ENCODE results near the gene SMC5. TPM values are rescaled to one million over a fixed set of nuclear protein-coding genes. Genes with fewer than 3 reads are reported as not detected.
"Not testable (repeated sequence)": the region's sequence is repeated elsewhere in the genome, so short reads cannot be mapped to it uniquely, and the experiment has no call there.

SMC5 gene
- total and polyA plus RNA-seq, 2 donors (not counting 1 experiment from before 2014, with no cell fraction given), result 8.9 to 82.1 TPM

- intact Hi-C loops (cut with micrococcal nuclease), result no loop called here
Measured at GRCh38 chr9:70229579-70229978, 29.2 kb upstream of the SMC5 start.

GRCh38 chr9:70232476-70232875, 26.3 kb upstream of the SMC5 start:
- Histone ChIP-seq H4K20me1 (ENCODE audit: control insufficient read depth, insufficient read depth, low read length, poor library complexity, severe bottlenecking) (no peaks in the 10 kb centered on the region), H3K4me2 (replicated peaks; ENCODE audit: low read depth, low read length, poor library complexity, severe bottlenecking) (no peak overlapping the region), H3K36me3 (replicated peaks in 1 of 2; ENCODE audit: control extremely low read depth in 1 of 2, control insufficient read depth in 1 of 2, extremely low read depth in 1 of 2, insufficient read depth in 2 of 2, low read length in 1 of 2) (no peaks in the 10 kb centered on the region), H3K4me3 (ENCODE audit: control extremely low read depth in 1 of 5, extremely low read depth in 1 of 5, insufficient read depth in 1 of 5, low read depth in 2 of 5, low read length in 4 of 5) (no peak overlapping the region), H3K79me2 (ENCODE audit: control insufficient read depth, insufficient read depth, low read length) (no peaks in the 10 kb centered on the region), H3K27me3 (replicated peaks in 1 of 4; ENCODE audit: control extremely low read depth in 1 of 4, control insufficient read depth in 3 of 4, insufficient read depth in 4 of 4, low read length in 3 of 4) (no peaks in the 10 kb centered on the region), H3K9ac (ENCODE audit: low read length) (no peak overlapping the region), H2AFZ (ENCODE audit: insufficient read depth, low read depth, low read length, poor library complexity, severe bottlenecking) (no peak overlapping the region), H3K4me1 (ENCODE audit: control insufficient read depth in 2 of 2, insufficient read depth in 2 of 2, low read length in 2 of 2) (no peaks in the 10 kb centered on the region), H3K27ac (ENCODE audit: low read length in 2 of 2) (no peak overlapping the region), H3K9me3 (ENCODE audit: control extremely low read depth in 1 of 3, control insufficient read depth in 2 of 3, insufficient read depth in 1 of 3, low read length in 2 of 3) (no peaks in the 10 kb centered on the region)
- ChIA-PET POLR2A (no interaction called here), CTCF (no interaction called here)
- Mint-ChIP-seq H3K27ac (no peak overlapping the region), H3K4me3 (no peak overlapping the region), H3K9me3 (ENCODE audit: insufficient read depth) (no peaks in the 10 kb centered on the region), H3K4me1 (no peaks in the 10 kb centered on the region), H3K27me3 (peaks cover 9% of the 10 kb centered on the region)
- TF ChIP-seq CTCF (IDR thresholded peaks at IDR 0.05) (no peak), EZH2 (IDR thresholded peaks at IDR 0.05; ENCODE audit: borderline replicate concordance, insufficient read depth, low read depth, low read length, poor library complexity, severe bottlenecking) (no peak)
- intact Hi-C loops (cut with micrococcal nuclease), result no loop called here
- ATAC-seq (ENCODE audit: low read depth) (no peak), DNase-seq (no peak)
- WGBS (ENCODE audit: insufficient coverage), result 60% methylated on average over 4 of the region's 4 CpGs

More at GRCh38 chr9:70229579-70229978, 29.2 kb upstream of the SMC5 start:
- no CpG with 5 or more reads among the region's 3 CpGs for WGBS (ENCODE audit: insufficient coverage)
- H3K4me2 ChIP-seq (replicated peaks; ENCODE audit: low read depth, low read length, poor library complexity, severe bottlenecking), result no peak overlapping the region
- Mint-ChIP-seq H3K9me3 (ENCODE audit: insufficient read depth) (no peaks in the 10 kb centered on the region), H3K27ac (no peak overlapping the region), H3K4me3 (no peak overlapping the region), H3K27me3 (peaks cover 9% of the 10 kb centered on the region), H3K4me1 (no peaks in the 10 kb centered on the region)
- H3K4me1 ChIP-seq (ENCODE audit: control insufficient read depth in 2 of 2, insufficient read depth in 2 of 2, low read length in 2 of 2), result no peaks in the 10 kb centered on the region
- no peaks in the 10 kb centered on the region for H3K9me3 ChIP-seq (ENCODE audit: control extremely low read depth in 1 of 3, control insufficient read depth in 2 of 3, insufficient read depth in 1 of 3, low read length in 2 of 3)
- no peak overlapping the region for H2AFZ ChIP-seq (ENCODE audit: insufficient read depth, low read depth, low read length, poor library complexity, severe bottlenecking)
- H3K79me2 ChIP-seq (ENCODE audit: control insufficient read depth, insufficient read depth, low read length), result no peaks in the 10 kb centered on the region
- no peaks in the 10 kb centered on the region for H3K27me3 ChIP-seq (replicated peaks in 1 of 4; ENCODE audit: control extremely low read depth in 1 of 4, control insufficient read depth in 3 of 4, insufficient read depth in 4 of 4, low read length in 3 of 4)
- ChIA-PET CTCF (no interaction called here), POLR2A (no interaction called here)
- ATAC-seq (ENCODE audit: low read depth), result no peak
- no peak for DNase-seq
- H3K9ac ChIP-seq (ENCODE audit: low read length), result no peak overlapping the region
- no peaks in the 10 kb centered on the region for H4K20me1 ChIP-seq (ENCODE audit: control insufficient read depth, insufficient read depth, low read length, poor library complexity, severe bottlenecking)
- no peaks in the 10 kb centered on the region for H3K36me3 ChIP-seq (replicated peaks in 1 of 2; ENCODE audit: control extremely low read depth in 1 of 2, control insufficient read depth in 1 of 2, extremely low read depth in 1 of 2, insufficient read depth in 2 of 2, low read length in 1 of 2)
- H3K27ac ChIP-seq (ENCODE audit: low read length in 2 of 2), result no peak overlapping the region
- H3K4me3 ChIP-seq (ENCODE audit: control extremely low read depth in 1 of 5, extremely low read depth in 1 of 5, insufficient read depth in 1 of 5, low read depth in 2 of 5, low read length in 4 of 5), result no peak overlapping the region
- no peak for TF ChIP-seq CTCF (IDR thresholded peaks at IDR 0.05)
- TF ChIP-seq EZH2 (IDR thresholded peaks at IDR 0.05; ENCODE audit: borderline replicate concordance, insufficient read depth, low read depth, low read length, poor library complexity, severe bottlenecking), result no peak

GRCh38 chr9:70234208-70234607, 24.6 kb upstream of the SMC5 start:
- DNase-seq; POLR2A ChIA-PET; H3K4me3 Mint-ChIP-seq; H3K4me1 ChIP-seq (ENCODE audit: control insufficient read depth in 2 of 2, insufficient read depth in 2 of 2, low read length in 2 of 2); H3K4me3 ChIP-seq (ENCODE audit: control extremely low read depth in 1 of 5, extremely low read depth in 1 of 5, insufficient read depth in 1 of 5, low read depth in 2 of 5, low read length in 4 of 5); CTCF ChIA-PET; H3K79me2 ChIP-seq (ENCODE audit: control insufficient read depth, insufficient read depth, low read length); H3K4me1 Mint-ChIP-seq; ATAC-seq (ENCODE audit: low read depth); H3K9me3 ChIP-seq (ENCODE audit: control extremely low read depth in 1 of 3, control insufficient read depth in 2 of 3, insufficient read depth in 1 of 3, low read length in 2 of 3); H3K27me3 Mint-ChIP-seq; H3K27me3 ChIP-seq (replicated peaks in 1 of 4; ENCODE audit: control extremely low read depth in 1 of 4, control insufficient read depth in 3 of 4, insufficient read depth in 4 of 4, low read length in 3 of 4); H2AFZ ChIP-seq (ENCODE audit: insufficient read depth, low read depth, low read length, poor library complexity, severe bottlenecking); H3K27ac ChIP-seq (ENCODE audit: low read length in 2 of 2); intact Hi-C loops (cut with micrococcal nuclease); H4K20me1 ChIP-seq (ENCODE audit: control insufficient read depth, insufficient read depth, low read length, poor library complexity, severe bottlenecking); H3K36me3 ChIP-seq (replicated peaks in 1 of 2; ENCODE audit: control extremely low read depth in 1 of 2, control insufficient read depth in 1 of 2, extremely low read depth in 1 of 2, insufficient read depth in 2 of 2, low read length in 1 of 2); H3K9me3 Mint-ChIP-seq (ENCODE audit: insufficient read depth); H3K27ac Mint-ChIP-seq; H3K9ac ChIP-seq (ENCODE audit: low read length); H3K4me2 ChIP-seq (replicated peaks; ENCODE audit: low read depth, low read length, poor library complexity, severe bottlenecking): not testable (repeated sequence)
- 98% methylated on average over 6 of the region's 9 CpGs for WGBS (ENCODE audit: insufficient coverage)
